Neural crest cell (in vitro differentiated cells): ENCODE results near the gene CST3. TPM values are rescaled to one million over a fixed set of nuclear protein-coding genes. Genes with fewer than 3 reads are reported as not detected.

Experiments used
- DNase-seq: peaks from one replicate; pipeline ENCODE4 v3.0.0; 2021; ENCODE audit warnings: low read depth, mixed read lengths, low spot score
- H3K27ac Mint-ChIP-seq: one replicate; pipeline ENCODE4 v1.8.0; 2021; ENCODE audit warnings: mild to moderate bottlenecking, mixed read lengths; ENCODE audit not compliant: unreplicated experiment
- H3K27me3 Mint-ChIP-seq: 2 replicates; pipeline ENCODE4 v1.8.0; 2021; ENCODE audit warnings: low read depth, mild to moderate bottlenecking, mixed read lengths
- H3K36me3 Mint-ChIP-seq: 2 replicates; pipeline ENCODE4 v1.8.0; 2021; ENCODE audit warnings: low read depth, mild to moderate bottlenecking, mixed read lengths
- H3K4me1 Mint-ChIP-seq: 2 replicates; pipeline ENCODE4 v1.8.0; 2021; ENCODE audit warnings: mixed read lengths
- H3K4me3 Mint-ChIP-seq: one replicate; pipeline ENCODE4 v1.8.0; 2021; ENCODE audit warnings: mild to moderate bottlenecking, mixed read lengths
- H3K9me3 Mint-ChIP-seq: 2 replicates; pipeline ENCODE4 v1.8.0; 2021; ENCODE audit warnings: mixed read lengths
- total RNA-seq: library from RNA; stranded (reverse); gene quantifications from 2 replicates; pipeline ENCODE4 v1.2.1, GENCODE V29; 2021
- TF ChIP-seq, protein P1 (sequence below): fragments of 200-600 bp; sonication (generic); conservative IDR thresholded peaks from 2 replicates; pipeline ENCODE4 v1.5.0; 2021; ENCODE audit warnings: antibody characterized with exemption, mild to moderate bottlenecking

The CST3 gene
- total RNA-seq, 1 donor from 2014 or later, result 146 TPM

DNA sequence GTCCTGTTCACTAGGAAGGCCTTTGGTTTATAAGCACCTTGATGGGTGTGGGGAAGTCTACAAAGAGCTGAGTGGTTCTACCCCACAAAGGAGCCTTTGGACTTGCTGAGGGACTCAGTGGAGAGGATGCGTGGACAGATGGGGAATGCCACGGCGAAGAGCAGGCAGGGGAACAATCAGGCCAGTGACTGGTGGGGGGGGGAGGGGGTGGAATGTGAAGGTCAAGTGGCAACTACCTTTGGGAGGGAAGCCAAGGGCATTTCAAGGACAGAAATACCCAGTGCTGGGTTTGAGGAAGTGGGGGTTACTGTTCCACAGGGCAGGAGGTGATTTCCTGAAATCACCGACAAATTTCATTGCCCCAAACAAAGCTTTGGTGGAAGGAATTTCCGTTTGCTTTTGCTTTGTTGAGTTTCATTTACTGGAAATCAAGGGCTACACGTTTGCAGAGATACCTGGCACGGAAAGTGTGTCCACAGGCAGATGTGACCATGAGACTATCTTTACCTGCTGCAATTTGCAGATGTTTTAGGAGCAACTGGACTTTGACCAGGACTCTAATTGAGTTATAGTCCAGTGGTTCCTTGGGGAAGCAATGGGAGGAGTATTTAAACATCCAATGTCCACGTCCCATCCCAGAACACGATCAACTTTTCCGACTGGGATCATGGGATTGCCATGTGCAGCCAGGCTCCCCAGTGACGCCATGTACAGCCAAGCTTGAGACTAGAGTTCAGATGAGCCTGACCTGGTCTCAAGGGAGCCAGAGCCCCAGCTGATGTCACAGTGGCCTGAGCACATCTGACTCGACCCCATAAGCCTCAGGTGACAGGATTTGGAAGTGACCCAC lies 8.0 kb downstream of the CST3 start:
- Mint-ChIP-seq H3K4me3 (no peak overlapping the region), H3K27ac (no peak overlapping the region), H3K27me3 (no peaks in the 10 kb centered on the region), H3K4me1 (peaks cover 10% of the 10 kb centered on the region), H3K9me3 (peaks cover 4% of the 10 kb centered on the region), H3K36me3 (peaks cover 6% of the 10 kb centered on the region)
- TF ChIP-seq, protein P1, sequence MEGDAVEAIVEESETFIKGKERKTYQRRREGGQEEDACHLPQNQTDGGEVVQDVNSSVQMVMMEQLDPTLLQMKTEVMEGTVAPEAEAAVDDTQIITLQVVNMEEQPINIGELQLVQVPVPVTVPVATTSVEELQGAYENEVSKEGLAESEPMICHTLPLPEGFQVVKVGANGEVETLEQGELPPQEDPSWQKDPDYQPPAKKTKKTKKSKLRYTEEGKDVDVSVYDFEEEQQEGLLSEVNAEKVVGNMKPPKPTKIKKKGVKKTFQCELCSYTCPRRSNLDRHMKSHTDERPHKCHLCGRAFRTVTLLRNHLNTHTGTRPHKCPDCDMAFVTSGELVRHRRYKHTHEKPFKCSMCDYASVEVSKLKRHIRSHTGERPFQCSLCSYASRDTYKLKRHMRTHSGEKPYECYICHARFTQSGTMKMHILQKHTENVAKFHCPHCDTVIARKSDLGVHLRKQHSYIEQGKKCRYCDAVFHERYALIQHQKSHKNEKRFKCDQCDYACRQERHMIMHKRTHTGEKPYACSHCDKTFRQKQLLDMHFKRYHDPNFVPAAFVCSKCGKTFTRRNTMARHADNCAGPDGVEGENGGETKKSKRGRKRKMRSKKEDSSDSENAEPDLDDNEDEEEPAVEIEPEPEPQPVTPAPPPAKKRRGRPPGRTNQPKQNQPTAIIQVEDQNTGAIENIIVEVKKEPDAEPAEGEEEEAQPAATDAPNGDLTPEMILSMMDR, result no peak
- DNase-seq, result no peak

DNA sequence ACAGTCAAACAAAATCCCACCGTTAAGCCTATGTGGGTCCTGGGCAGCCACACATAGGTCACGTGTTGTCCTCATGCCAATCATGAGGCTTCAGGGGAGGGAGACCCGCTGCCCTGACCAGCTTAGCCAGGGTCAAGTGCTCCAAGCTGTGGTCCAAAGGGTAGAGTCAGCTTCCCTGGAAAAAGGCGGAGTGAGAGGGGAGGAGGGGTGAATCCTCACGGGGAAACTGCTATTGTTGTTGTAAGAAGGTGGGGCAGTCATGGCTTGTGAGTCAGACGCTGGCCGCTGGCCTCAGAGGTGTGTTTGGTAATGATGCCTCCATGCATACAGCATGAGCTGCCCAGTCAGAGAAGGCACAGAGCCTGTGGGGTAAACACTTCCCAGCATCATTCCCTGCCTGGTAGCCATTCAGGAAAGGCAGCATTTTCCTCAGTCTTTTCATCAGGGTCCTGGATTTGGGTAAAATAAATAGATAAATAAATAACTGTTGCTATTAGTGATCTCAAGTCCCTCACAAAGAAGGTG lies 8.7 kb downstream of the CST3 start:
- TF ChIP-seq, protein P1, result no peak
- Mint-ChIP-seq H3K27me3 (no peaks in the 10 kb centered on the region), H3K4me1 (peaks cover 6% of the 10 kb centered on the region), H3K36me3 (peaks cover 6% of the 10 kb centered on the region), H3K9me3 (peaks cover 4% of the 10 kb centered on the region), H3K4me3 (no peak overlapping the region), H3K27ac (no peak overlapping the region)
- no peak for DNase-seq

DNA sequence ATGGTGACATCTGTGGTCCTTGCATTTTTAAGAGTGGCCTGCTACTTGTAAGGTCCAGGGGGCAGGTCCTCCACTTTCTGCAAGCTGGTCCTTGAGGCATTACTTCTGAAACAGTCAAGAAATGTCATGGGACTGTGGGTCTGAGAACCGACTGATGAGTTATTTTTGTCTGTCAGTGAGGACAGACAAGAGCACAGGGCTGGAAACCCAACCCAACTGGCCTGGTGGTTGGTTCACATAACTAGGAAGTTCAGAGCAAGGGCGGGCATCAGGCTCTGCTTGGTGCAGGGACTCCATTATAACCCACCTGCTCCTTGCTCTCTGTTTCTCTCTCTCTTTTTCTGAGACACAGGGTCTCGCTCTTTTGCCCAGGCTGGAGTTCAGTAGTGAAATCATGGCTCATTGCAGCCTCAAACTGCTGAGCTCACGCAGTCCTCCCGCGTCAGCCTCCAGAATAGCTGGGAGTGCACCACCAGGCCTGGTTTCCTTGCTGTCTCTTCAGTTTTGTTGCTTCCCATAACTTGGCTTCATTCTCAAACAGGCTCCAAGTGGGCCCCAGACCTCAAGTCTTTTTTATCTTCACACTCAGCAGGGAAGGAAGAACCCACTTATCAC lies 9.2 kb downstream of the CST3 start:
- Mint-ChIP-seq H3K27me3 (no peaks in the 10 kb centered on the region), H3K4me3 (no peak overlapping the region), H3K27ac (no peak overlapping the region), H3K9me3 (peaks cover 4% of the 10 kb centered on the region), H3K4me1 (peaks cover 6% of the 10 kb centered on the region), H3K36me3 (peaks cover 6% of the 10 kb centered on the region)
- no peak for DNase-seq
- TF ChIP-seq, protein P1, result no peak

DNA sequence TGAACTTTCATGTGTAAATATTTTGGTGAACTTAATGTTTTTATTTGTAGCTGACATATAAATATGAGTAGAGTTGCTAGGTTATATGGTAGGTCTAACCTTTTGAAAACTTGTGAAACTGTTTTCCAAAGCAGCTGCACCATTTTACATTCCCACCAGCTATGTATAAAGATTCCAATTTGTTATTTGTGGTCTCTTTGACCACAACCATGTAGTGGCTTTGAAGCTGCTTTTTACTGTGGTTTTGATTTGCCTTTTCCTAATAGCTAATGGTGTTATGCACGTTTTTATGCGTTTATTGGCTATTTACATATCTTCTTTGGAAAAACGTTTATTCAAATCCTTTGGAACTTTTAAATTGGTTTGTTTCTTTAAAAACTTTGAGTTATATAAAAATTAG lies 10.3 kb downstream of the CST3 start:
- peaks cover 6% of the 10 kb centered on the region for H3K36me3 Mint-ChIP-seq
- DNase-seq, result no peak
- H3K27ac Mint-ChIP-seq, result no peak overlapping the region
- no peak overlapping the region for H3K4me3 Mint-ChIP-seq
- peaks cover 4% of the 10 kb centered on the region for H3K9me3 Mint-ChIP-seq
- H3K4me1 Mint-ChIP-seq, result peaks cover 12% of the 10 kb centered on the region
- H3K27me3 Mint-ChIP-seq, result no peaks in the 10 kb centered on the region
- TF ChIP-seq, protein P1, result no peak

DNA sequence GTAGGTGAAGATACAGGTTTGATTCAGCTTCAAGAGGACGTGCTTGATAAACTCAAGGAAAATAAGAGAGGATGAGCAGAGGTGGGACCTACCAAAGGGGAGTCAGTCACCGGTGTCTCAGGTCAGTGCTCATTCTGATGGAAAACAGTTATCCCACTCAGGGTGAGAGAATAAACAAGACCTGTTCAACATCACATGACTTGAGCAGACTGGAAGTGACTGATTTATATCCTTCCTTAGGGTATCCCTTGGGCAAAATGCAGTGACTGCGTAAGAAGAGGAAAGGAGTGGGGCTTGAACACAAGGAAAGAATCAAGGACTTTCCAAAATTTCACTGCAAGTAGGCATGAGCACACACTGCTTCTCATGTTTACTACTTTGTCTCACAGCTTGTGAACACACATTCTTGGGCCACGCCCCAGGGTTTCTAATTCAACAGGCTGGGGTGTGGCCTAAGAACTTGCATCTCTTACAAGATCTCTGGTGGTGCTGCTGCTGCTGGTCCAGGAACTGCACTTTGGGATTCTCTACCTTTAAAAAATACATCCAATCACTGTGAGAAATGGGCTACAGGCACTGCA lies 11.6 kb downstream of the CST3 start:
- TF ChIP-seq, protein P1, result no peak
- Mint-ChIP-seq H3K4me1 (peaks cover 12% of the 10 kb centered on the region), H3K9me3 (peaks cover 4% of the 10 kb centered on the region), H3K36me3 (peaks cover 6% of the 10 kb centered on the region), H3K27ac (no peak overlapping the region), H3K27me3 (no peaks in the 10 kb centered on the region), H3K4me3 (no peak overlapping the region)
- no peak for DNase-seq
